OCI-LY3 (cell line): ENCODE data around the gene IFNLR1.

Source experiments
- EZH2phosphoT487 ChIP-seq: fragments of 200-600 bp; shearing (Covaris generic); IDR thresholded peaks from 2 replicates; pipeline ENCODE4 v1.6.1; 2018; ENCODE audit warnings: antibody characterized with exemption, mixed run types, low read depth
- TF ChIP-seq, protein P1 (sequence below): fragments of 200-600, 300-600 bp; sonication (generic); IDR thresholded peaks from 2 replicates; pipeline ENCODE4 v1.5.1; 2014; ENCODE audit warnings: antibody characterized with exemption, low read length, low read depth

GRCh38 chr1:24161270-24161669 lies 25.8 kb downstream of the IFNLR1 start:
- no peak for TF ChIP-seq EZH2phosphoT487
- TF ChIP-seq, protein P1, sequence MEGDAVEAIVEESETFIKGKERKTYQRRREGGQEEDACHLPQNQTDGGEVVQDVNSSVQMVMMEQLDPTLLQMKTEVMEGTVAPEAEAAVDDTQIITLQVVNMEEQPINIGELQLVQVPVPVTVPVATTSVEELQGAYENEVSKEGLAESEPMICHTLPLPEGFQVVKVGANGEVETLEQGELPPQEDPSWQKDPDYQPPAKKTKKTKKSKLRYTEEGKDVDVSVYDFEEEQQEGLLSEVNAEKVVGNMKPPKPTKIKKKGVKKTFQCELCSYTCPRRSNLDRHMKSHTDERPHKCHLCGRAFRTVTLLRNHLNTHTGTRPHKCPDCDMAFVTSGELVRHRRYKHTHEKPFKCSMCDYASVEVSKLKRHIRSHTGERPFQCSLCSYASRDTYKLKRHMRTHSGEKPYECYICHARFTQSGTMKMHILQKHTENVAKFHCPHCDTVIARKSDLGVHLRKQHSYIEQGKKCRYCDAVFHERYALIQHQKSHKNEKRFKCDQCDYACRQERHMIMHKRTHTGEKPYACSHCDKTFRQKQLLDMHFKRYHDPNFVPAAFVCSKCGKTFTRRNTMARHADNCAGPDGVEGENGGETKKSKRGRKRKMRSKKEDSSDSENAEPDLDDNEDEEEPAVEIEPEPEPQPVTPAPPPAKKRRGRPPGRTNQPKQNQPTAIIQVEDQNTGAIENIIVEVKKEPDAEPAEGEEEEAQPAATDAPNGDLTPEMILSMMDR: no peak
